Endodermal cell (in vitro differentiated cells): Measurements from ENCODE around the gene WASF2. TPM values are rescaled to one million over a fixed set of nuclear protein-coding genes. Genes with fewer than 3 reads are reported as not detected.

Experiments used
- DNase-seq: peaks from one replicate; pipeline ENCODE4 v3.0.0-alpha.2; 2017
- H3K27ac ChIP-seq: 2 replicates; pipeline ENCODE4 v1.5.1; 2013; ENCODE audit warnings: mild to moderate bottlenecking, low read depth, low read length, moderate library complexity
- H3K27me3 ChIP-seq: 2 replicates; pipeline ENCODE4 v1.6.1; 2013; ENCODE audit warnings: mild to moderate bottlenecking, low read length, moderate library complexity; ENCODE audit not compliant: insufficient read depth, control insufficient read depth, poor library complexity, severe bottlenecking
- H3K36me3 ChIP-seq: 2 replicates; pipeline ENCODE4 v1.7.0; 2013; ENCODE audit warnings: mild to moderate bottlenecking, low read length, moderate library complexity; ENCODE audit not compliant: control insufficient read depth, insufficient read depth
- H3K4me1 ChIP-seq: one replicate; pipeline ENCODE4 v1.7.0; 2013; ENCODE audit warnings: low read length; ENCODE audit not compliant: control insufficient read depth, insufficient read depth
- H3K4me3 ChIP-seq: 2 replicates; pipeline ENCODE4 v1.5.1; 2013; ENCODE audit warnings: mild to moderate bottlenecking, low read length, moderate library complexity
- H3K9ac ChIP-seq: 2 replicates; pipeline ENCODE4 v1.6.1; 2013; ENCODE audit warnings: mild to moderate bottlenecking, low read length, moderate library complexity; ENCODE audit not compliant: poor library complexity, severe bottlenecking; ENCODE audit errors: extremely low read depth
- H3K9me3 ChIP-seq: 2 replicates; pipeline ENCODE4 v1.6.1; 2013; ENCODE audit warnings: mild to moderate bottlenecking, low read length, moderate library complexity; ENCODE audit not compliant: control insufficient read depth
- H3K27ac Mint-ChIP-seq: 2 replicates; pipeline ENCODE4 v1.8.0; 2020; ENCODE audit warnings: mixed read lengths
- H3K27me3 Mint-ChIP-seq: 2 replicates; pipeline ENCODE4 v1.8.0; 2021; ENCODE audit warnings: mild to moderate bottlenecking, mixed read lengths; ENCODE audit not compliant: insufficient read depth
- H3K36me3 Mint-ChIP-seq: 2 replicates; pipeline ENCODE4 v1.8.0; 2020; ENCODE audit warnings: low read depth, mixed read lengths
- H3K4me1 Mint-ChIP-seq: 2 replicates; pipeline ENCODE4 v1.8.0; 2020; ENCODE audit warnings: mixed read lengths
- H3K4me3 Mint-ChIP-seq: 2 replicates; pipeline ENCODE4 v1.8.0; 2020; ENCODE audit warnings: mild to moderate bottlenecking, moderate library complexity, mixed read lengths
- H3K9me3 Mint-ChIP-seq: 2 replicates; pipeline ENCODE4 v1.8.0; 2020; ENCODE audit warnings: mild to moderate bottlenecking, mixed read lengths
- WGBS, 2 experiments: methylation state at CpG; one replicate each; pipeline versions ENCODE4 v1.1.5 to v1.1.7; 2013; ENCODE audit warnings: missing lambda C conversion rate in 2 of 2, mixed read lengths in 1 of 2; ENCODE audit not compliant: insufficient coverage in 1 of 2, insufficient read length in 1 of 2; 5-methylcytosine and 5-hydroxymethylcytosine counted together
- total RNA-seq, 2 donors: library from RNA; stranded (reverse); fragmentation: NEBNext Ultra II Directional in 1 of 2; extraction: Animal tissue kit (Norgen Biotek cat#: 25700) in 1 of 2; gene quantifications; 2 replicates in 1 of 2; 3 replicates in 1 of 2; pipeline ENCODE4 v1.2.1, GENCODE V29; 2021
- TF ChIP-seq, protein P1 (sequence below): fragments of 200-600 bp; sonication (generic); conservative IDR thresholded peaks from 2 replicates; pipeline ENCODE4 v1.5.0; 2021; ENCODE audit warnings: antibody characterized with exemption, mild to moderate bottlenecking

Gene WASF2
- total RNA-seq, 2 donors from 2014 or later: 90.0 to 98.8 TPM

DNA sequence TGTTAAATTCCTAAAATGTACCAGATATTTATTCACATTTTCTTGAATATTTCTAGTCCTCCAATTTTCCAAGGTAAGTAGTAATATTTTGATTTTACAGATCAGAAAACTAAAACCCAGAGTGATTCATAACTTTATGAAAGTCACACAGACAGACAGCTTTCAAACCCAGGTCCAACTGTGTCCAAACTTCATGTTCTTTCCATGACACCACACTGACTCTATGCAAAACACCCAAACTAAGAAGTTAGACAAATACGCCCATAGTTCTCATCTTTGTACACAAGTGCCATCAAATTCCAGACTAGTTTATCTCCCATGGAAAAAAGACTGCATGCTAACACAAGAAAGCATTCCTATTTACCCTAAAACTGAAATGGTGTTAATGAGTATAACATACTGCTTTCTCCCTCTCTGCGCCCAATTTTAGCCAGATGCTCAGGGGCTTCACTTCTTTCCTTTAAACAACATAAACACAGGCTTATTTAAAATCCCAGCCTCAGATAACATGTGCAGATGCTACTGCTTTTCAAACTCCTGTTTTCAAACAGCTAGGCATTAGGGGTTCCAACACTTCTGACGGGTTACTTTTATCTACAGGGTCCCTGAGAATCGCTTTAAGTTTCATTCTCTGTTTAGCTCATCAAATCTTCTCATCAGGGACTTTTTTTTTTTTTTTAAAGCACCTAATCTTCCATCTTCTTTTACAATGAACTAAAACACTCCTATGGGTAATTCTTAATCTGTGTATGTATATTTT lies 44.6 kb downstream of the WASF2 start:
- Mint-ChIP-seq H3K27me3 (no peaks in the 10 kb centered on the region), H3K4me1 (peaks cover 12% of the 10 kb centered on the region), H3K9me3 (no peaks in the 10 kb centered on the region), H3K4me3 (no peak overlapping the region), H3K27ac (peak overlapping the region; percentile 23), H3K36me3 (peaks cover 18% of the 10 kb centered on the region)
- TF ChIP-seq, protein P1, sequence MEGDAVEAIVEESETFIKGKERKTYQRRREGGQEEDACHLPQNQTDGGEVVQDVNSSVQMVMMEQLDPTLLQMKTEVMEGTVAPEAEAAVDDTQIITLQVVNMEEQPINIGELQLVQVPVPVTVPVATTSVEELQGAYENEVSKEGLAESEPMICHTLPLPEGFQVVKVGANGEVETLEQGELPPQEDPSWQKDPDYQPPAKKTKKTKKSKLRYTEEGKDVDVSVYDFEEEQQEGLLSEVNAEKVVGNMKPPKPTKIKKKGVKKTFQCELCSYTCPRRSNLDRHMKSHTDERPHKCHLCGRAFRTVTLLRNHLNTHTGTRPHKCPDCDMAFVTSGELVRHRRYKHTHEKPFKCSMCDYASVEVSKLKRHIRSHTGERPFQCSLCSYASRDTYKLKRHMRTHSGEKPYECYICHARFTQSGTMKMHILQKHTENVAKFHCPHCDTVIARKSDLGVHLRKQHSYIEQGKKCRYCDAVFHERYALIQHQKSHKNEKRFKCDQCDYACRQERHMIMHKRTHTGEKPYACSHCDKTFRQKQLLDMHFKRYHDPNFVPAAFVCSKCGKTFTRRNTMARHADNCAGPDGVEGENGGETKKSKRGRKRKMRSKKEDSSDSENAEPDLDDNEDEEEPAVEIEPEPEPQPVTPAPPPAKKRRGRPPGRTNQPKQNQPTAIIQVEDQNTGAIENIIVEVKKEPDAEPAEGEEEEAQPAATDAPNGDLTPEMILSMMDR: no peak
- H3K36me3 ChIP-seq: no peaks in the 10 kb centered on the region
- DNase-seq: no peak
- no peaks in the 10 kb centered on the region for H3K9me3 ChIP-seq
- no peak overlapping the region for H3K4me3 ChIP-seq
- no peaks in the 10 kb centered on the region for H3K27me3 ChIP-seq
- H3K27ac ChIP-seq: no peak overlapping the region
- 82 to 87% methylated on average over 3 to 4 of the region's 4 CpGs for WGBS, 2 experiments
- no peak overlapping the region for H3K9ac ChIP-seq
- no peaks in the 10 kb centered on the region for H3K4me1 ChIP-seq

DNA sequence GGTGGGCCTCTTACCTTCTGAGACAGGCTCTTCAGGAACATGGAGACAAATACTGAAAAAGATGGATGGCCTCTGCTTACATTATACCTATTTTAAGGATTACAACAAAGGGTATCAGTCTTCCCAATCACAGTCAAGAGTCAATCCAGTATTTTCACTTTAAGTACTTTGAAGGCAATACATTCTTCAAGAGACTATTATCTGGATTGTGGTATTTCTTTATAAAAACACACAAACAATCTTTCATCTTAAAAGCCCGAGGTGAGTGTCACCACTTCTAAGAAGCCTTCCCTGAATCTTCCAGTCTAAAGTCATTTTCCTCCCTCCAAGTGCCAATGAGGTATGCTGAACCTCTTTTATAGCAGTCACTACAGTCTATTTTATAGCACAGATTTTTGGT lies 45.3 kb downstream of the WASF2 start:
- Histone ChIP-seq H3K36me3 (no peaks in the 10 kb centered on the region), H3K4me3 (no peak overlapping the region), H3K9me3 (no peaks in the 10 kb centered on the region), H3K27me3 (no peaks in the 10 kb centered on the region), H3K9ac (no peak overlapping the region), H3K27ac (no peak overlapping the region), H3K4me1 (no peaks in the 10 kb centered on the region)
- H3K27ac Mint-ChIP-seq: peak overlapping the region; percentile 14
- no peaks in the 10 kb centered on the region for H3K9me3 Mint-ChIP-seq
- peaks cover 19% of the 10 kb centered on the region for H3K36me3 Mint-ChIP-seq
- TF ChIP-seq, protein P1: no peak
- no peak for DNase-seq
- no peaks in the 10 kb centered on the region for H3K27me3 Mint-ChIP-seq
- WGBS, 2 experiments: 95% methylated on average over 1 of the region's 1 CpG; no CpG with 5 or more reads in 1 of the 2 experiments
- no peak overlapping the region for H3K4me3 Mint-ChIP-seq
- peaks cover 12% of the 10 kb centered on the region for H3K4me1 Mint-ChIP-seq

DNA sequence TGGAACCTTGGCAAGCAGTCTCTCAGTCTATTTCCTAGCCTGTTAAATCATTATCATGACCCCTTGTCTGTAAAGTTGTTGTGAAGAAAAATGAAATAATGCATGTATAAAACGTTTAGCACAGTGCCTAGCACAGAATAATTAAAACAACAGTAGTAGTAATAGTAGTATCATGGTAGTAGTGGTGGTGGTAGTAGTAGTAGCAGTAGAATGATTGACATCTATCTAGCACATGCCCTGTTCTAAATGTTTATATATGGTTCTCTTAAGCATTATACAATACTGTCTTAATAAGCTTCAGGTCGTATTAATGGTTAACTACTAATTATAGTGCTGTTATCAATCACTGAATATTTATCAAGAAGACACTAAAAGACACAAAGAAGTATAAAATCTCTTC lies 50.8 kb downstream of the WASF2 start:
- Histone ChIP-seq H3K4me3 (no peak overlapping the region), H3K36me3 (no peaks in the 10 kb centered on the region), H3K9me3 (no peaks in the 10 kb centered on the region), H3K9ac (no peak overlapping the region), H3K4me1 (peaks cover 10% of the 10 kb centered on the region), H3K27me3 (no peaks in the 10 kb centered on the region), H3K27ac (no peak overlapping the region)
- no peak overlapping the region for H3K4me3 Mint-ChIP-seq
- H3K9me3 Mint-ChIP-seq: no peaks in the 10 kb centered on the region
- no peaks in the 10 kb centered on the region for H3K27me3 Mint-ChIP-seq
- H3K27ac Mint-ChIP-seq: no peak overlapping the region
- TF ChIP-seq, protein P1: no peak
- H3K36me3 Mint-ChIP-seq: peaks cover 10% of the 10 kb centered on the region
- peaks cover 30% of the 10 kb centered on the region for H3K4me1 Mint-ChIP-seq
- WGBS, 2 experiments: 57 to 81% methylated on average over 1 of the region's 2 CpGs
- no peak for DNase-seq
